ENCODE data around the gene PLA2G4E.

PLA2G4E gene

GRCh38 chr15:42038401-42038800 is 17.6 kb upstream of the PLA2G4E start:
- TF ChIP-seq ZFX (IDR thresholded peaks at IDR 0.05; ENCODE audit: borderline replicate concordance) = no peak
- H3K27ac ChIP-seq = no peak overlapping the region

- no peak overlapping the region for H3K27ac ChIP-seq
- TF ChIP-seq ZFX (IDR thresholded peaks at IDR 0.05; ENCODE audit: borderline replicate concordance) (no peak), CTCF (IDR thresholded peaks at IDR 0.05) (no peak)
Observed at GRCh38 chr15:42037656-42038055, 16.8 kb upstream of the PLA2G4E start.

GRCh38 chr15:42036966-42037365 is 16.1 kb upstream of the PLA2G4E start:
- no peak for TF ChIP-seq CTCF (IDR thresholded peaks at IDR 0.05)
- no peak for TF ChIP-seq ZFX (IDR thresholded peaks at IDR 0.05; ENCODE audit: borderline replicate concordance)
- no peak overlapping the region for H3K27ac ChIP-seq

- TF ChIP-seq CTCF (IDR thresholded peaks at IDR 0.05) (no peak), ZFX (IDR thresholded peaks at IDR 0.05; ENCODE audit: borderline replicate concordance) (no peak)
- H3K27ac ChIP-seq = no peak overlapping the region
Observed at GRCh38 chr15:42036112-42036905, 15.5 kb upstream of the PLA2G4E start.

- no peak overlapping the region for H3K27ac ChIP-seq
- TF ChIP-seq ZFX (IDR thresholded peaks at IDR 0.05; ENCODE audit: borderline replicate concordance) (no peak), CTCF (IDR thresholded peaks at IDR 0.05) (no peak)
Observed at GRCh38 chr15:42035435-42035761, 14.6 kb upstream of the PLA2G4E start.

- TF ChIP-seq ZFX (IDR thresholded peaks at IDR 0.05; ENCODE audit: borderline replicate concordance) = no peak
- TF ChIP-seq CTCF (IDR thresholded peaks at IDR 0.05) = no peak
- H3K27ac ChIP-seq = no peak overlapping the region
Observed at GRCh38 chr15:42034628-42035434, 14.0 kb upstream of the PLA2G4E start.

- TF ChIP-seq ZFX (IDR thresholded peaks at IDR 0.05; ENCODE audit: borderline replicate concordance) (no peak), CTCF (IDR thresholded peaks at IDR 0.05) (no peak)
- no peak overlapping the region for H3K27ac ChIP-seq
Observed at GRCh38 chr15:42033214-42033873, 12.5 kb upstream of the PLA2G4E start.

All from 22Rv1 (cell line).